Esophagus squamous epithelium (tissue), 4 donors: Measurements from ENCODE around the gene TFDP2.

Experiments used
- CTCF ChIP-seq, 6 experiments: fragments of 450-650 bp in 4 of 6; fragments of 200-600 bp in 2 of 6; sonication (generic) in 2 of 6; IDR thresholded peaks; one replicate each; pipeline ENCODE4 v1.5.1; 2016 to 2019; ENCODE audit warnings: antibody characterized with exemption in 6 of 6, mild to moderate bottlenecking in 4 of 6, moderate library complexity in 4 of 6
- POLR2A ChIP-seq, 4 donors: fragments of 450-650 bp; IDR thresholded peaks; one replicate each; pipeline ENCODE4 v1.6.1; 2017; ENCODE audit warnings: antibody characterized with exemption in 4 of 4, mild to moderate bottlenecking in 4 of 4, moderate library complexity in 3 of 4

- TF ChIP-seq CTCF (IDR thresholded peaks at IDR 0.05) (no peak), POLR2A (IDR thresholded peaks at IDR 0.05) (no peak)
These were observed 154.5 kb downstream of the TFDP2 start for GRCh38 chr3:141994856-141995255.
